ENCODE results near the gene CYP2A13.
"Not testable (repeated sequence)": the region's sequence is repeated elsewhere in the genome, so short reads cannot be mapped to it uniquely, and the experiment has no call there.

Gene CYP2A13

GRCh38 chr19:41088151-41088550 is at the start of gene CYP2A13:
CYP2A13 (plus strand) TSS chr19:41088451; CDS start chr19:41088472, 21 bp downstream.
- no peak within 1 kb of the TSS for H3K4me3 ChIP-seq (ENCODE audit: control insufficient read depth, low read depth, low read length)
- no peak for DNase-seq (ENCODE audit: low read depth)
- no peak for TF ChIP-seq CTCF (IDR thresholded peaks at IDR 0.05; ENCODE audit: control insufficient read depth, insufficient read depth, low read depth, low read length, missing control alignments)

GRCh38 chr19:41039806-41040205 is 48.4 kb upstream of the CYP2A13 start:
- no peak for DNase-seq (ENCODE audit: low read depth)
- no peak for TF ChIP-seq CTCF (IDR thresholded peaks at IDR 0.05; ENCODE audit: control insufficient read depth, insufficient read depth, low read depth, low read length, missing control alignments)
- no peak overlapping the region for H3K4me3 ChIP-seq (ENCODE audit: control insufficient read depth, low read depth, low read length)

GRCh38 chr19:41045095-41045494 is 43.2 kb upstream of the CYP2A13 start:
- H3K4me3 ChIP-seq (ENCODE audit: control insufficient read depth, low read depth, low read length); DNase-seq (ENCODE audit: low read depth): not testable (repeated sequence)

- DNase-seq (ENCODE audit: low read depth), result no peak
- no peak for TF ChIP-seq CTCF (IDR thresholded peaks at IDR 0.05; ENCODE audit: control insufficient read depth, insufficient read depth, low read depth, low read length, missing control alignments)
- H3K4me3 ChIP-seq (ENCODE audit: control insufficient read depth, low read depth, low read length), result no peak overlapping the region
Measured at GRCh38 chr19:41050426-41050825, 37.8 kb upstream of the CYP2A13 start.

GRCh38 chr19:41052162-41052561 is 36.1 kb upstream of the CYP2A13 start:
- not testable (repeated sequence) for DNase-seq (ENCODE audit: low read depth); H3K4me3 ChIP-seq (ENCODE audit: control insufficient read depth, low read depth, low read length)

- DNase-seq (ENCODE audit: low read depth); H3K4me3 ChIP-seq (ENCODE audit: control insufficient read depth, low read depth, low read length): not testable (repeated sequence)
Measured at GRCh38 chr19:41053331-41053730, 34.9 kb upstream of the CYP2A13 start.

- H3K4me3 ChIP-seq (ENCODE audit: control insufficient read depth, low read depth, low read length), result no peak overlapping the region
- no peak for TF ChIP-seq CTCF (IDR thresholded peaks at IDR 0.05; ENCODE audit: control insufficient read depth, insufficient read depth, low read depth, low read length, missing control alignments)
Measured at GRCh38 chr19:41064974-41065569, 23.2 kb upstream of the CYP2A13 start.

GRCh38 chr19:41076286-41076685 is 12.0 kb upstream of the CYP2A13 start:
- DNase-seq (ENCODE audit: low read depth), result no peak
- no peak overlapping the region for H3K4me3 ChIP-seq (ENCODE audit: control insufficient read depth, low read depth, low read length)
- TF ChIP-seq CTCF (IDR thresholded peaks at IDR 0.05; ENCODE audit: control insufficient read depth, insufficient read depth, low read depth, low read length, missing control alignments), result no peak

More at GRCh38 chr19:41064974-41065569, 23.2 kb upstream of the CYP2A13 start:
- DNase-seq (ENCODE audit: low read depth), result no peak

All from AG09309 (cell line).